Neuronal stem cell (in vitro differentiated cells): ENCODE data around the gene CFAP77.

Experiments
- DNase-seq: peaks from one replicate; pipeline ENCODE4 v3.0.0-alpha.2; 2013; ENCODE audit warnings: low spot score
- H2AFZ ChIP-seq: one replicate; pipeline ENCODE4 v1.6.1; 2013; ENCODE audit warnings: mild to moderate bottlenecking, low read length, inconsistent platforms
- H2AK5ac ChIP-seq: 2 replicates; pipeline ENCODE4 v1.6.1; 2013; ENCODE audit warnings: low read depth, mild to moderate bottlenecking, inconsistent platforms, low read length, moderate library complexity, mixed read lengths
- H2BK120ac ChIP-seq: 2 replicates; pipeline ENCODE4 v1.6.1; 2013; ENCODE audit warnings: low read depth, mild to moderate bottlenecking, inconsistent platforms, low read length, moderate library complexity, mixed read lengths
- H2BK12ac ChIP-seq: one replicate; pipeline ENCODE4 v1.6.1; 2013; ENCODE audit warnings: low read length, inconsistent platforms
- H2BK15ac ChIP-seq: 2 replicates; pipeline ENCODE4 v1.6.1; 2013; ENCODE audit warnings: mild to moderate bottlenecking, low read length, inconsistent platforms, mixed read lengths
- H2BK5ac ChIP-seq: one replicate; pipeline ENCODE4 v1.6.1; 2013; ENCODE audit warnings: inconsistent platforms, mild to moderate bottlenecking, low read length, moderate library complexity
- H3K14ac ChIP-seq: one replicate; pipeline ENCODE4 v1.6.1; 2013; ENCODE audit warnings: low read length, inconsistent platforms
- H3K18ac ChIP-seq: 2 replicates; pipeline ENCODE4 v1.6.1; 2013; ENCODE audit warnings: low read length, inconsistent platforms
- H3K23ac ChIP-seq: 2 replicates; pipeline ENCODE4 v1.6.1; 2013; ENCODE audit warnings: low read depth, mild to moderate bottlenecking, mixed read lengths, low read length, inconsistent platforms; ENCODE audit not compliant: poor library complexity
- H3K27ac ChIP-seq: replicated peaks from 3 replicates; pipeline ENCODE4 v1.5.1; 2013; ENCODE audit warnings: low read length, inconsistent platforms
- H3K27me3 ChIP-seq, 3 experiments: 2 replicates each; pipeline ENCODE4 v1.6.1; 2013; ENCODE audit warnings: low read length in 3 of 3, mild to moderate bottlenecking in 2 of 3, inconsistent platforms in 1 of 3, low read depth in 1 of 3, mixed read lengths in 1 of 3, moderate library complexity in 1 of 3; ENCODE audit not compliant: control insufficient read depth in 3 of 3, insufficient read depth in 3 of 3
- H3K36me3 ChIP-seq, 2 donors: replicated peaks in 1 of 2; 2 replicates each; pipeline ENCODE4 v1.6.1; 2013; ENCODE audit warnings: low read length in 2 of 2; ENCODE audit not compliant: control insufficient read depth in 2 of 2, insufficient read depth in 2 of 2
- H3K4ac ChIP-seq: 2 replicates; pipeline ENCODE4 v1.6.1; 2013; ENCODE audit warnings: inconsistent platforms, mild to moderate bottlenecking, low read length, moderate library complexity
- H3K4me1 ChIP-seq, 2 donors: 1 replicate in 1 of 2; 2 replicates in 1 of 2; pipeline ENCODE4 v1.6.1; 2013; ENCODE audit warnings: low read length in 2 of 2, low read depth in 1 of 2; ENCODE audit not compliant: control insufficient read depth in 2 of 2, insufficient read depth in 1 of 2
- H3K4me2 ChIP-seq: one replicate; pipeline ENCODE4 v1.6.1; 2013; ENCODE audit warnings: mild to moderate bottlenecking, low read length, inconsistent platforms; ENCODE audit not compliant: insufficient read depth, poor library complexity, severe bottlenecking
- H3K4me3 ChIP-seq, 2 donors: 2 replicates each; pipeline ENCODE4 v1.5.1; 2013; ENCODE audit warnings: low read length in 2 of 2, mild to moderate bottlenecking in 2 of 2, inconsistent platforms in 1 of 2, moderate library complexity in 1 of 2
- H3K79me1 ChIP-seq: one replicate; pipeline ENCODE4 v1.6.1; 2013; ENCODE audit warnings: low read depth, mild to moderate bottlenecking, inconsistent platforms, low read length, moderate library complexity
- H3K9ac ChIP-seq: one replicate; pipeline ENCODE4 v1.6.1; 2013; ENCODE audit warnings: mild to moderate bottlenecking, low read depth, low read length, inconsistent platforms; ENCODE audit not compliant: poor library complexity
- H3K9me3 ChIP-seq, 2 donors: replicated peaks in 1 of 2; 2 replicates each; pipeline versions ENCODE3 to v1.6.1; 2013; ENCODE audit warnings: low read length in 2 of 2, mild to moderate bottlenecking in 2 of 2, inconsistent platforms in 1 of 2, low read depth in 1 of 2, mixed read lengths in 1 of 2, moderate library complexity in 1 of 2; ENCODE audit not compliant: control insufficient read depth in 2 of 2, insufficient read depth in 1 of 2
- H4K8ac ChIP-seq: one replicate; pipeline ENCODE4 v1.6.1; 2013; ENCODE audit warnings: low read depth, mild to moderate bottlenecking, inconsistent platforms, low read length, moderate library complexity
- H4K91ac ChIP-seq: one replicate; pipeline ENCODE4 v1.6.1; 2013; ENCODE audit warnings: low read length, low read depth, mild to moderate bottlenecking, inconsistent platforms; ENCODE audit not compliant: poor library complexity
- WGBS, 2 donors: extraction: QIAGEN DNeasy Blood & Tissue Kit; methylation state at CpG; one replicate each; pipeline ENCODE4 v1.1.7; 2013; ENCODE audit warnings: missing lambda C conversion rate in 2 of 2, mixed read lengths in 1 of 2; ENCODE audit not compliant: insufficient read length in 2 of 2, insufficient replicate concordance in 1 of 2; ENCODE audit errors: extremely low coverage in 2 of 2; 5-methylcytosine and 5-hydroxymethylcytosine counted together

The CFAP77 gene

DNA sequence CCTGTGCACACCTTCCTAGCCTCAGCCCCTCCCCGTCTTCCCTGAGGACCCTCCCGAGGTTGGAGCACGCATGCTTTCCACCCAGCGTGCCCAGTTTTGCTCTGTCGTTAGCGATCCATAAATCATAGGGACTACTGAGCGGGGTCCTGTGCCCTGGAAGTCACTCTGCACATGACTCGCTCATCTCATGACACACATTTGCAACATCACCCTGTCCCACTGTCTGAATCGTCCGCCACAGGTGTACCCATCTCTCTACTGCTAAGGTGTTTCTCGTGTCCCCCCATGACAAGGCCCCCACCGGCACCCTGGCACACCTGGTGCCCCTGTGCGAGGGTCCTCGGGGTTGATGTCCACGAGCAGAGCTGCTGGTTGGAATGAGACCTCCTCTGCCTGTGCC is 103.4 kb downstream of the CFAP77 start:
- Histone ChIP-seq H4K91ac (no peak overlapping the region), H2AK5ac (peak overlapping the region; percentile 56), H3K9ac (no peak overlapping the region), H2BK15ac (no peak overlapping the region), H3K79me1 (no peaks in the 10 kb centered on the region), H2BK5ac (no peak overlapping the region), H3K9me3 (no peaks in the 10 kb centered on the region), H3K4me1 (peaks cover 0 to 3% of the 10 kb centered on the region in 2 donors), H2BK12ac (no peak overlapping the region), H3K27me3 (peaks cover 0 to 86% (median 0%) of the 10 kb centered on the region in 3 experiments), H3K23ac (no peak overlapping the region), H3K4me3 (no peak overlapping the region), H3K4ac (no peak overlapping the region), H3K27ac (no peak overlapping the region), H4K8ac (no peak overlapping the region), H3K4me2 (no peak overlapping the region), H2BK120ac (no peak overlapping the region), H3K14ac (peak overlapping the region; percentile 25), H3K36me3 (no peaks in the 10 kb centered on the region), H2AFZ (no peak overlapping the region), H3K18ac (no peak overlapping the region)
- WGBS, 2 donors: no CpG with 5 or more reads among the region's 15 CpGs
- DNase-seq: no peak

DNA sequence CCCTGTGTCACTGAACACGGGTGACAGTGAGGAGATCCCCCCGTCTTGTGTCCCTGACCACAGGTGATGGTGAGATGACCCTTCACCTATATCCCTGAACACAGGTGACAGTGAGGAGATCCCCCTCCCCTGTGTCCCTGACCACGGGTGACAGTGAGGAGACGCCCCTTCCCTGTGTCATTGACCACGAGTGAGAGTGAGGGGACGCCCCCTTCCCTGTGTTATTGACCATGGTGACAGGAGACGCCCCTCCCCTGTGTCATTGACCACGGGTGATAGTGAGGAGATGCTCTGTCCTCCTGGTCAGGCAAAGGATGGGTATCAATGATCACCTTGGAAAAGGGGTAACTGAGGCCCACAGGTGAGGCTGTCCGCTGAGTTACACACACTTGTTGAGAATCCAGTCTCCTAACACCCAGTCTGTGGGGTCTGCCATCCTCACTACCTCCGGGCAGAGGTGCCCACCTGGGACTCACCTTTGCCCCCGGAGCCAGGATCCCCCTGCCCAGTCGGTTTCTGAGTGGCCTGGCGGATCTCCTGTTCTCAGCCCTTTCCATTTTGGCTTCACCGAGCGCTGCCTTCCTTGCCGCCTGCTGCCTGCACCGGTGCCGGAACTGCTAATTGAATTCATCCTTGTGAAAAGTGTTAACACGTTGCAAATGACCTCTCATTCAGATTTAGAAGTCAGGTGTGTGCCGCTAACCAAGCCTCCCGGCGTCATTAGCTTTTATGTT is 104.2 kb downstream of the CFAP77 start:
- peaks cover 0 to 83% (median 0%) of the 10 kb centered on the region in 3 experiments for H3K27me3 ChIP-seq
- no peak overlapping the region for H3K4ac ChIP-seq
- H3K14ac ChIP-seq: no peak overlapping the region
- no peak overlapping the region for H4K91ac ChIP-seq
- no peaks in the 10 kb centered on the region for H3K9me3 ChIP-seq
- no peak overlapping the region for H2BK120ac ChIP-seq
- no peak overlapping the region for H3K4me3 ChIP-seq
- H3K27ac ChIP-seq: no peak overlapping the region
- no peak overlapping the region for H3K9ac ChIP-seq
- H2BK15ac ChIP-seq: no peak overlapping the region
- no peak for DNase-seq
- H3K4me2 ChIP-seq: no peak overlapping the region
- H2AK5ac ChIP-seq: peak overlapping the region; percentile 56
- no peak overlapping the region for H2BK5ac ChIP-seq
- H3K4me1 ChIP-seq: peaks cover 0 to 3% of the 10 kb centered on the region in 2 donors
- no peaks in the 10 kb centered on the region for H3K79me1 ChIP-seq
- H4K8ac ChIP-seq: no peak overlapping the region
- no CpG with 5 or more reads among the region's 22 CpGs for WGBS, 2 donors
- H2AFZ ChIP-seq: no peak overlapping the region
- H3K23ac ChIP-seq: no peak overlapping the region
- H3K18ac ChIP-seq: peak overlapping the region; percentile 62
- no peaks in the 10 kb centered on the region for H3K36me3 ChIP-seq
- peak overlapping the region; percentile 2 for H2BK12ac ChIP-seq

DNA sequence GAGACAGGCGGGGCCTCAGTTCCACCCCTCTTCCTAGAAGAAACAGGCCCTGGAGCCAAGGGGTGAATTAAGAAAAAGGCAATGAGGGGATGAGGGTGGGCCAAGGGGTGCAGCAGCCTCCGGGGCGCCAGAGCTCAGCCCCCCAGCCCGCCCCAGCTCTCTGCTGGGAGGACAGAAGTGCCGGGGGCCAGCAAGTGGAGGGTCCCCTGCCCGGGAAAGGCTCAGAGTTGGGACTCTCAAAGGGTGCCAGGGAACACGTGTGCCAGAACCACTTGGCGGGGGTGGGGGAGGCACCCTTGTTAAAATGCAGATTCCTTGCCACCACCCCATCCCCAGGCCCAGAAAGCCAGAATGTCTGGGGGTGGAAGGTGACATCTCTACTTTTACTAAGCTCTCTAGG is 104.8 kb downstream of the CFAP77 start:
- no peak overlapping the region for H4K91ac ChIP-seq
- H3K79me1 ChIP-seq: no peaks in the 10 kb centered on the region
- DNase-seq: no peak
- no peak overlapping the region for H2BK120ac ChIP-seq
- H3K4me2 ChIP-seq: no peak overlapping the region
- peak overlapping the region; percentile 68 for H3K18ac ChIP-seq
- H3K36me3 ChIP-seq: no peaks in the 10 kb centered on the region
- no CpG with 5 or more reads among the region's 8 CpGs for WGBS, 2 donors
- H2BK5ac ChIP-seq: peak overlapping the region; percentile 10
- H3K27ac ChIP-seq: no peak overlapping the region
- peak overlapping the region; percentile 20 for H2AK5ac ChIP-seq
- no peak overlapping the region for H2AFZ ChIP-seq
- no peaks in the 10 kb centered on the region for H3K9me3 ChIP-seq
- H3K4me1 ChIP-seq: peaks cover 0 to 3% of the 10 kb centered on the region in 2 donors
- H2BK15ac ChIP-seq: peak overlapping the region; percentile 10
- no peak overlapping the region for H3K23ac ChIP-seq
- peaks cover 0 to 82% (median 0%) of the 10 kb centered on the region in 3 experiments for H3K27me3 ChIP-seq
- no peak overlapping the region for H3K4me3 ChIP-seq
- H2BK12ac ChIP-seq: no peak overlapping the region
- H3K9ac ChIP-seq: no peak overlapping the region
- H3K14ac ChIP-seq: no peak overlapping the region
- H4K8ac ChIP-seq: no peak overlapping the region
- no peak overlapping the region for H3K4ac ChIP-seq

DNA sequence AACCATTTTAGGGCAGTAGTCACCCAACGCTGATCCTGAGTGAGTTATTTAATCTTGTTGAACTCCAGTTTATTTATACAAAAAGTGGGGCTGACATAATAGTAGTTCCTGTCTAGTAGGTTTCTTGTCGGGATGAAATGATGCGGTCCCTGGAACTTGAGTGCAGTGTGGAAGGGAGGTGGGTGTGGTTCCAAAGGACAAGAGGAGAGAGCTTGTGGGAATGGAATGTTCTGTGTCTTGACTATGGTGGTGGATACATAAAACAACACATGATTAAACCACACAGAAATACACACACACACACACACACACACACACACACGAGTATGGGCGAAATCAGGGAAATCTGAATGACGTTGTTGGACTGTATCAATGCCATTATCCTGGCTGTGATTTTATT is 106.3 kb downstream of the CFAP77 start:
- Histone ChIP-seq H3K23ac (no peak overlapping the region), H3K4me3 (no peak overlapping the region), H4K8ac (no peak overlapping the region), H2AK5ac (no peak overlapping the region), H3K27ac (no peak overlapping the region), H2BK120ac (no peak overlapping the region), H2BK5ac (no peak overlapping the region), H3K18ac (no peak overlapping the region), H3K14ac (no peak overlapping the region), H3K4me2 (no peak overlapping the region), H3K4me1 (peaks cover 0 to 3% of the 10 kb centered on the region in 2 donors), H3K9me3 (no peaks in the 10 kb centered on the region), H3K79me1 (no peaks in the 10 kb centered on the region), H3K9ac (no peak overlapping the region), H2BK15ac (no peak overlapping the region), H2BK12ac (no peak overlapping the region), H3K36me3 (no peaks in the 10 kb centered on the region), H2AFZ (no peak overlapping the region), H3K4ac (no peak overlapping the region), H4K91ac (no peak overlapping the region), H3K27me3 (peaks cover 0 to 78% (median 0%) of the 10 kb centered on the region in 3 experiments)
- no CpG with 5 or more reads among the region's 6 CpGs for WGBS, 2 donors
- DNase-seq: no peak
